H1 (cell line): Measurements from ENCODE around the gene ZNF223.
A peak's percentile ranks its signal among the peaks of the same experiment; 100 is the strongest.

Experiments
- BRCA1 ChIP-seq: IDR thresholded peaks from 2 replicates; pipeline ENCODE4 v1.6.1; 2012; ENCODE audit warnings: low read depth, low read length, improper control_type of control experiment
- CHD2 ChIP-seq: IDR thresholded peaks from 2 replicates; pipeline ENCODE4 v1.6.1; 2012; ENCODE audit warnings: low read length, improper control_type of control experiment
- CTCF ChIP-seq, 3 experiments: IDR thresholded peaks; 1 replicate in 2 of 3; 2 replicates in 1 of 3; pipeline versions ENCODE4 v1.5.1 to v1.6.1; 2011; ENCODE audit warnings: low read length in 3 of 3, mild to moderate bottlenecking in 3 of 3, inconsistent platforms in 2 of 3, low read depth in 1 of 3, moderate library complexity in 1 of 3; ENCODE audit not compliant: insufficient read depth in 1 of 3; ENCODE audit errors: control extremely low read depth in 1 of 3
- EGR1 ChIP-seq: IDR thresholded peaks from 2 replicates; pipeline ENCODE4 v1.6.1; 2011; ENCODE audit warnings: low read depth, low read length, borderline replicate concordance
- EP300 ChIP-seq, 2 experiments: IDR thresholded peaks; 1 replicate in 1 of 2; 2 replicates in 1 of 2; pipeline ENCODE4 v1.6.1; 2011 to 2012; ENCODE audit warnings: low read depth in 2 of 2, low read length in 2 of 2, mild to moderate bottlenecking in 2 of 2, borderline replicate concordance in 1 of 2, inconsistent platforms in 1 of 2, moderate library complexity in 1 of 2
- JUN ChIP-seq: IDR thresholded peaks from 2 replicates; pipeline ENCODE4 v1.6.1; 2011; ENCODE audit warnings: low read depth, mild to moderate bottlenecking, improper control_type of control experiment, low read length
- POLR2A ChIP-seq, 2 experiments: IDR thresholded peaks; 1 replicate in 1 of 2; 2 replicates in 1 of 2; pipeline ENCODE4 v1.6.1; 2011; ENCODE audit warnings: low read depth in 2 of 2, low read length in 2 of 2, mild to moderate bottlenecking in 2 of 2; ENCODE audit errors: control extremely low read depth in 1 of 2
- POLR2AphosphoS5 ChIP-seq: IDR thresholded peaks from 2 replicates; pipeline ENCODE4 v1.6.1; 2011; ENCODE audit warnings: low read depth, low read length
- TAF1 ChIP-seq: IDR thresholded peaks from 2 replicates; pipeline ENCODE4 v1.6.1; 2011; ENCODE audit warnings: mild to moderate bottlenecking, low read depth, low read length
- TF ChIP-seq, protein P1 (sequence below): IDR thresholded peaks from 2 replicates; pipeline ENCODE4 v1.6.1; 2012; ENCODE audit warnings: inconsistent platforms

- TF ChIP-seq JUN = no peak
- TF ChIP-seq CTCF (IDR thresholded peaks at IDR 0.05; ENCODE audit: control extremely low read depth in 1 of 3, insufficient read depth in 1 of 3, low read depth in 1 of 3, low read length in 3 of 3) = no peak
- TF ChIP-seq POLR2AphosphoS5 = peak; percentile 63; the same call in 1 of the 2 replicates
- TF ChIP-seq BRCA1 = no peak
- peak; percentile 70; the same call in 1 of the 2 replicates for TF ChIP-seq TAF1
- no peak for TF ChIP-seq CHD2
- no peak for TF ChIP-seq EP300 (IDR thresholded peaks at IDR 0.05; ENCODE audit: borderline replicate concordance in 1 of 2, low read depth in 2 of 2, low read length in 2 of 2)
- TF ChIP-seq EGR1 = no peak
- TF ChIP-seq, protein P1, sequence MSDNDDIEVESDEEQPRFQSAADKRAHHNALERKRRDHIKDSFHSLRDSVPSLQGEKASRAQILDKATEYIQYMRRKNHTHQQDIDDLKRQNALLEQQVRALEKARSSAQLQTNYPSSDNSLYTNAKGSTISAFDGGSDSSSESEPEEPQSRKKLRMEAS = peak; percentile 84
- peak in 1 of 2 experiments; percentile 23; a peak in 1 of 3 replicates for TF ChIP-seq POLR2A (IDR thresholded peaks at IDR 0.05; ENCODE audit: control extremely low read depth in 1 of 2, low read depth in 2 of 2, low read length in 2 of 2)
Measured at GRCh38 chr19:44071824-44072542, 20.1 kb downstream of the ZNF223 start, which contains the start of gene ZNF284.
